Neuronal stem cell (in vitro differentiated cells): Measurements from ENCODE around the gene CEP152.

Source experiments
- DNase-seq: peaks from one replicate; pipeline ENCODE4 v3.0.0-alpha.2; 2013; ENCODE audit warnings: low spot score
- H2AFZ ChIP-seq: one replicate; pipeline ENCODE4 v1.6.1; 2013; ENCODE audit warnings: mild to moderate bottlenecking, low read length, inconsistent platforms
- H2AK5ac ChIP-seq: 2 replicates; pipeline ENCODE4 v1.6.1; 2013; ENCODE audit warnings: low read depth, mild to moderate bottlenecking, inconsistent platforms, low read length, moderate library complexity, mixed read lengths
- H2BK120ac ChIP-seq: 2 replicates; pipeline ENCODE4 v1.6.1; 2013; ENCODE audit warnings: low read depth, mild to moderate bottlenecking, inconsistent platforms, low read length, moderate library complexity, mixed read lengths
- H2BK12ac ChIP-seq: one replicate; pipeline ENCODE4 v1.6.1; 2013; ENCODE audit warnings: low read length, inconsistent platforms
- H2BK15ac ChIP-seq: 2 replicates; pipeline ENCODE4 v1.6.1; 2013; ENCODE audit warnings: mild to moderate bottlenecking, low read length, inconsistent platforms, mixed read lengths
- H2BK5ac ChIP-seq: one replicate; pipeline ENCODE4 v1.6.1; 2013; ENCODE audit warnings: inconsistent platforms, mild to moderate bottlenecking, low read length, moderate library complexity
- H3K14ac ChIP-seq: one replicate; pipeline ENCODE4 v1.6.1; 2013; ENCODE audit warnings: low read length, inconsistent platforms
- H3K18ac ChIP-seq: 2 replicates; pipeline ENCODE4 v1.6.1; 2013; ENCODE audit warnings: low read length, inconsistent platforms
- H3K23ac ChIP-seq: 2 replicates; pipeline ENCODE4 v1.6.1; 2013; ENCODE audit warnings: low read depth, mild to moderate bottlenecking, mixed read lengths, low read length, inconsistent platforms; ENCODE audit not compliant: poor library complexity
- H3K27ac ChIP-seq: replicated peaks from 3 replicates; pipeline ENCODE4 v1.5.1; 2013; ENCODE audit warnings: low read length, inconsistent platforms
- H3K27me3 ChIP-seq, 3 experiments: 2 replicates each; pipeline ENCODE4 v1.6.1; 2013; ENCODE audit warnings: low read length in 3 of 3, mild to moderate bottlenecking in 2 of 3, inconsistent platforms in 1 of 3, low read depth in 1 of 3, mixed read lengths in 1 of 3, moderate library complexity in 1 of 3; ENCODE audit not compliant: control insufficient read depth in 3 of 3, insufficient read depth in 3 of 3
- H3K36me3 ChIP-seq, 2 donors: replicated peaks in 1 of 2; 2 replicates each; pipeline ENCODE4 v1.6.1; 2013; ENCODE audit warnings: low read length in 2 of 2; ENCODE audit not compliant: control insufficient read depth in 2 of 2, insufficient read depth in 2 of 2
- H3K4ac ChIP-seq: 2 replicates; pipeline ENCODE4 v1.6.1; 2013; ENCODE audit warnings: inconsistent platforms, mild to moderate bottlenecking, low read length, moderate library complexity
- H3K4me1 ChIP-seq, 2 donors: 1 replicate in 1 of 2; 2 replicates in 1 of 2; pipeline ENCODE4 v1.6.1; 2013; ENCODE audit warnings: low read length in 2 of 2, low read depth in 1 of 2; ENCODE audit not compliant: control insufficient read depth in 2 of 2, insufficient read depth in 1 of 2
- H3K4me2 ChIP-seq: one replicate; pipeline ENCODE4 v1.6.1; 2013; ENCODE audit warnings: mild to moderate bottlenecking, low read length, inconsistent platforms; ENCODE audit not compliant: insufficient read depth, poor library complexity, severe bottlenecking
- H3K4me3 ChIP-seq, 2 donors: 2 replicates each; pipeline ENCODE4 v1.5.1; 2013; ENCODE audit warnings: low read length in 2 of 2, mild to moderate bottlenecking in 2 of 2, inconsistent platforms in 1 of 2, moderate library complexity in 1 of 2
- H3K79me1 ChIP-seq: one replicate; pipeline ENCODE4 v1.6.1; 2013; ENCODE audit warnings: low read depth, mild to moderate bottlenecking, inconsistent platforms, low read length, moderate library complexity
- H3K9ac ChIP-seq: one replicate; pipeline ENCODE4 v1.6.1; 2013; ENCODE audit warnings: mild to moderate bottlenecking, low read depth, low read length, inconsistent platforms; ENCODE audit not compliant: poor library complexity
- H3K9me3 ChIP-seq, 2 donors: replicated peaks in 1 of 2; 2 replicates each; pipeline versions ENCODE3 to v1.6.1; 2013; ENCODE audit warnings: low read length in 2 of 2, mild to moderate bottlenecking in 2 of 2, inconsistent platforms in 1 of 2, low read depth in 1 of 2, mixed read lengths in 1 of 2, moderate library complexity in 1 of 2; ENCODE audit not compliant: control insufficient read depth in 2 of 2, insufficient read depth in 1 of 2
- H4K8ac ChIP-seq: one replicate; pipeline ENCODE4 v1.6.1; 2013; ENCODE audit warnings: low read depth, mild to moderate bottlenecking, inconsistent platforms, low read length, moderate library complexity
- H4K91ac ChIP-seq: one replicate; pipeline ENCODE4 v1.6.1; 2013; ENCODE audit warnings: low read length, low read depth, mild to moderate bottlenecking, inconsistent platforms; ENCODE audit not compliant: poor library complexity
- WGBS, 2 donors: extraction: QIAGEN DNeasy Blood & Tissue Kit; methylation state at CpG; one replicate each; pipeline ENCODE4 v1.1.7; 2013; ENCODE audit warnings: missing lambda C conversion rate in 2 of 2, mixed read lengths in 1 of 2; ENCODE audit not compliant: insufficient read length in 2 of 2, insufficient replicate concordance in 1 of 2; ENCODE audit errors: extremely low coverage in 2 of 2; 5-methylcytosine and 5-hydroxymethylcytosine counted together

Gene CEP152

GRCh38 chr15:48696627-48697312, 114.1 kb downstream of the CEP152 start:
- Histone ChIP-seq H3K27me3 (no peaks in the 10 kb centered on the region), H2BK15ac (no peak overlapping the region), H2BK120ac (no peak overlapping the region), H4K8ac (no peak overlapping the region), H3K9ac (no peak overlapping the region), H3K4me3 (no peak overlapping the region), H3K36me3 (no peaks in the 10 kb centered on the region), H3K4ac (no peak overlapping the region), H2AK5ac (no peak overlapping the region), H3K4me1 (no peaks in the 10 kb centered on the region), H2BK12ac (no peak overlapping the region), H3K18ac (no peak overlapping the region), H2BK5ac (no peak overlapping the region), H3K79me1 (no peaks in the 10 kb centered on the region), H3K14ac (no peak overlapping the region), H3K9me3 (no peaks in the 10 kb centered on the region), H3K27ac (no peak overlapping the region), H4K91ac (no peak overlapping the region), H3K4me2 (no peak overlapping the region), H3K23ac (no peak overlapping the region), H2AFZ (no peak overlapping the region)
- no peak for DNase-seq
- WGBS, 2 donors: no CpG with 5 or more reads among the region's 3 CpGs

- no peak overlapping the region for H2BK120ac ChIP-seq
- no peak overlapping the region for H3K18ac ChIP-seq
- no peaks in the 10 kb centered on the region for H3K79me1 ChIP-seq
- WGBS, 2 donors: no CpG with 5 or more reads among the region's 6 CpGs
- H3K4ac ChIP-seq: no peak overlapping the region
- no peak overlapping the region for H2AFZ ChIP-seq
- no peak overlapping the region for H3K4me3 ChIP-seq
- no peak overlapping the region for H3K23ac ChIP-seq
- no peaks in the 10 kb centered on the region for H3K9me3 ChIP-seq
- no peaks in the 10 kb centered on the region for H3K36me3 ChIP-seq
- no peak overlapping the region for H2BK5ac ChIP-seq
- H2AK5ac ChIP-seq: no peak overlapping the region
- H3K4me1 ChIP-seq: no peaks in the 10 kb centered on the region
- H2BK15ac ChIP-seq: no peak overlapping the region
- H3K27me3 ChIP-seq: no peaks in the 10 kb centered on the region
- no peak overlapping the region for H3K4me2 ChIP-seq
- H3K14ac ChIP-seq: no peak overlapping the region
- no peak for DNase-seq
- H3K27ac ChIP-seq: no peak overlapping the region
- no peak overlapping the region for H4K8ac ChIP-seq
- no peak overlapping the region for H2BK12ac ChIP-seq
- no peak overlapping the region for H3K9ac ChIP-seq
- no peak overlapping the region for H4K91ac ChIP-seq
These were observed 114.9 kb downstream of the CEP152 start for GRCh38 chr15:48695827-48696573.

GRCh38 chr15:48695088-48695826, 115.6 kb downstream of the CEP152 start:
- no peak overlapping the region for H2AK5ac ChIP-seq
- no peak overlapping the region for H3K18ac ChIP-seq
- H4K91ac ChIP-seq: no peak overlapping the region
- H3K4me3 ChIP-seq: no peak overlapping the region
- H2BK120ac ChIP-seq: no peak overlapping the region
- H3K23ac ChIP-seq: no peak overlapping the region
- H3K4ac ChIP-seq: no peak overlapping the region
- no peak overlapping the region for H3K9ac ChIP-seq
- no peak for DNase-seq
- H2BK12ac ChIP-seq: no peak overlapping the region
- no peaks in the 10 kb centered on the region for H3K4me1 ChIP-seq
- no peak overlapping the region for H2BK15ac ChIP-seq
- H3K79me1 ChIP-seq: no peaks in the 10 kb centered on the region
- no peak overlapping the region for H2BK5ac ChIP-seq
- H3K4me2 ChIP-seq: no peak overlapping the region
- H3K27ac ChIP-seq: no peak overlapping the region
- no peaks in the 10 kb centered on the region for H3K9me3 ChIP-seq
- H2AFZ ChIP-seq: no peak overlapping the region
- no peaks in the 10 kb centered on the region for H3K36me3 ChIP-seq
- H4K8ac ChIP-seq: no peak overlapping the region
- no peaks in the 10 kb centered on the region for H3K27me3 ChIP-seq
- H3K14ac ChIP-seq: no peak overlapping the region

GRCh38 chr15:48693484-48693883, 117.4 kb downstream of the CEP152 start:
- H2BK120ac ChIP-seq: no peak overlapping the region
- H3K27ac ChIP-seq: no peak overlapping the region
- H2AFZ ChIP-seq: no peak overlapping the region
- H3K79me1 ChIP-seq: no peaks in the 10 kb centered on the region
- H2BK12ac ChIP-seq: no peak overlapping the region
- no peak overlapping the region for H2BK15ac ChIP-seq
- H3K4me2 ChIP-seq: no peak overlapping the region
- peaks cover 0 to 1% of the 10 kb centered on the region in 2 donors for H3K9me3 ChIP-seq
- no peak overlapping the region for H2BK5ac ChIP-seq
- H3K4ac ChIP-seq: no peak overlapping the region
- H4K8ac ChIP-seq: no peak overlapping the region
- H3K4me1 ChIP-seq: no peaks in the 10 kb centered on the region
- no peaks in the 10 kb centered on the region for H3K36me3 ChIP-seq
- no peak overlapping the region for H4K91ac ChIP-seq
- H2AK5ac ChIP-seq: no peak overlapping the region
- no peaks in the 10 kb centered on the region for H3K27me3 ChIP-seq
- H3K4me3 ChIP-seq: no peak overlapping the region
- H3K23ac ChIP-seq: no peak overlapping the region
- H3K18ac ChIP-seq: no peak overlapping the region
- DNase-seq: no peak
- H3K9ac ChIP-seq: no peak overlapping the region
- no peak overlapping the region for H3K14ac ChIP-seq
